GM18867 (cell line): Measurements from ENCODE around the gene ID1.
"Not testable (repeated sequence)": the region's sequence is repeated elsewhere in the genome, so short reads cannot be mapped to it uniquely, and the experiment has no call there.

Experiments used
- ATAC-seq: cut with Tn5 transposase; IDR thresholded peaks from one replicate; pipeline ENCODE4 v1.9.1; 2021; ENCODE audit warnings: mild to moderate bottlenecking, moderate library complexity; ENCODE audit not compliant: unreplicated experiment

The ID1 gene

GRCh38 chr20:31632548-31633338, 27.7 kb downstream of the ID1 start:
- ATAC-seq = no peak

- ATAC-seq = no peak
These were observed 28.3 kb downstream of the ID1 start for GRCh38 chr20:31633339-31633914.

GRCh38 chr20:31637660-31638059, 32.6 kb downstream of the ID1 start, which contains the start of gene COX4I2:
TSS of gene COX4I2 (plus strand) at chr20:31637912. CDS start at chr20:31639018, 1,106 bp downstream.
- no peak for ATAC-seq

GRCh38 chr20:31638317-31638716, 33.2 kb downstream of the ID1 start:
- ATAC-seq = no peak

GRCh38 chr20:31638816-31639215, 33.7 kb downstream of the ID1 start:
- ATAC-seq = no peak

GRCh38 chr20:31640259-31640658, 35.2 kb downstream of the ID1 start:
- no peak for ATAC-seq

GRCh38 chr20:31641391-31641790, 36.3 kb downstream of the ID1 start:
- no peak for ATAC-seq

GRCh38 chr20:31642837-31643236, 37.7 kb downstream of the ID1 start:
- ATAC-seq = no peak

GRCh38 chr20:31643522-31643921, 38.4 kb downstream of the ID1 start:
- no peak for ATAC-seq

GRCh38 chr20:31644701-31645100, 39.6 kb downstream of the ID1 start:
- no peak for ATAC-seq

- not testable (repeated sequence) for ATAC-seq
These were observed 43.0 kb downstream of the ID1 start for GRCh38 chr20:31648104-31648503.

GRCh38 chr20:31652917-31653396, 47.9 kb downstream of the ID1 start:
- no peak for ATAC-seq

- ATAC-seq = no peak
These were observed 48.5 kb downstream of the ID1 start for GRCh38 chr20:31653561-31653960.

GRCh38 chr20:31654534-31654933, 49.4 kb downstream of the ID1 start:
- ATAC-seq = no peak
